Ramos (cell line): ENCODE results near the gene CD1B.
"Not testable (repeated sequence)": the region's sequence is repeated elsewhere in the genome, so short reads cannot be mapped to it uniquely, and the experiment has no call there.

ENCODE experiments used
- in situ Hi-C: fragments of 300-500 bp; cut with MboI; formaldehyde crosslinking; loops from one replicate; pipeline ENCODE4 v1.14.3; 2022; ENCODE audit warnings: low sequenced_read_pairs; ENCODE audit not compliant: unreplicated experiment

CD1B gene

DNA sequence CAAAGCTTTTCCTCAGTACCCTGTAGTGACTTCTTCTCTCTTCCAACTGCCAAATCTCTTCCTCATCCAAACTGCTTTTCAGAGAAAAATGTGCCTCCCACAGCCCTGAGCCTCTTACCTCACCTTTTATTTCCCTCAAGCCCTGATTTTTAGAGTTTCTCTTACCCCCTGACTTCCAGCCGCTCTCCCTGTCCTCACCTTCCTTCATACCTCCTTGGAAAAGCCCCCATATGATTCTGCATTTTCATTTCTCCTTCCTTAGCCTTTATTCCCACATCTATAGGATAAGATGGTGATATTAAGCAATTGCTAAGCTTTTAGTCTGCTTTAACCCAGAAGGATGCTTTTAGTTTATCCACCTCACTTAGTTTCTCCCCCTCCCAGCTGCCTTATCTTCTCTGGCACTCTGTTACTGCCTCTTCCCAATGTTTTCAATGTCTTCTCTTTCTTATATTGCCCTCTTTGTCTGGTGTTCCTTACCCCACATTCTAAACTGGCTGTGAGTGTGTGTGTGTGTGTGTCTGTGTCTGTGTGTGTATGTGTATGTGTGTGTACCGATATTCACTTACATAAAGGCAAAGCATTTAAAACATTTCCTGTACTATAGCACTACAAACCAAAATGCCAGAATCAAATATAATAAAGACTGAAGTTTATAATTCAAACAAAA lies at the start of gene CD1B:
Gene CD1B, minus strand, starts transcription at position 51 of the 670 bp plus-strand sequence. CDS start 108 bp downstream, outside the sequence.
- in situ Hi-C loops = loop anchor here (10.0 kb wide), 1 partner anchor 127 kb away; no protein-coding TSS in a partner anchor

DNA sequence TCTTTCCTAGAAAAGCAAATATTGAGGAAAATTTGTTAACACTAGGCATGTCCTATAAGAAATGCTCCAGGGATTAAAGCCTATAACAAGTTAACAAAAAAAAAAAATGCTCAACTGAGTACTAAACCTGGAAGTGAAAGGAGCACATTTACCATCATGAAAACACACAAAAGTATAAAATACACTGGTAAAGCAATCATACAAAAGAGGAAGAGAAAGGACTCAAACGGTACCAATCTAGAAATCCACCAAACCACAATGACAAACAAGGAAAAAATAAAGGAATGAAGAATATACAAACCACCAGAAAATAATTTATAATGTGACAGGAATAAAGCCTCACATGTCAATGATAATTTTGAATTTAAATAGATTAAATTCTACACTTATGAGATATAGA lies 43.5 kb upstream of the CD1B start:
- in situ Hi-C loops = no loop called here

DNA sequence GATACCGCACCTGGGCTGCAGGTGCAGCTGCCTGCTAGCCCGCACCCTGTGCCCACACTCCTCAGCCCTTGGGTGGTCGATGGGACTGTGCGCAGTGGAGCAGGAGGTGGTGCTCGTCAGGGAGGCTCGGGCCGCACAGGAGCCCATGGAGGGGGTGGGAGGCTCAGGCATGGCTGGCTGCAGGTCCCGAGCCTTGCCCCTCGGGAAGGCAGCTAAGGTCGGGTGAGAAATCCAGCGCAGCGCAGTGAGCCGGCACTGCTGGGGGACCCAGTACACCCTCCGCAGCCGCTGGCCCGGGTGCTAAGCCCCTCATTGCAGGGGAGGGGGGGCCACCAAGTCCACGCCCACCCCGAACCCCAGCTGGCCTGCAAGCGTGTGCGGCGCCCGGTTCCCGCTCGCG lies 42.8 kb upstream of the CD1B start:
- in situ Hi-C loops = not testable (repeated sequence)

DNA sequence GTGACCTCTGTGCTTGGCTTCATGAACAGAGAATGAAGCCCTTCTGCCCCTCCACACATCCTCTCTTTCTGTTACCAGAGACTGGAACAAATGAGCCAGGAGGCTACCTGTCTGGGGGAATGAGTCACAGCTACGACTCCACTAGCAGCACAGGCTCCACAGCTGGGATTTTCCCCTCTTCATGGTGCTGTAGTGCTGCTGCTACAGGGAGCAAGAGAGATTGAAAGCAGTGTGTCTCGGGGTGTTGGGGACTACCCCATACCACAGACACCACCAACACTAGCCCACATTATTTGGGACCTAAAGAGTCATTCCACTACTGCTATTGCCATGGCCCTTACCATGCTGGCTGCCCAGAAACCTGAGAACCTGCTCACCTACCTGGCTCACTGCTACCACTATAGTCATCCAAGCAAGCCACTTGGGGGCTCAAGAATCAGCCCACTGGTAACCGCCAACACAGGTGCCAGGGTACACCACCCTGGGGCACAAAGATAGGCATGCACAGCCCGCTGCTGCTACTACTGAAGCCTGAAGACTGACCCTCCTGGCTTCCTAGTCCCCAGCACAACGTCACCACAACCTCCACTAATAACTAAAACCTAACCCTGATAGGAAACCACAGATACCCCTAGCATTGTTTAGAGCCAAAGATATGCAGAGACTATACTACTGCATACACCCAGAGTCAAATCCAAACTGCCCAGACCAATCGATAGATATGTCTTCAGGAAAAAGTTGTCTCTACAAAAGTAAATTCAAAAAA lies 40.0 kb upstream of the CD1B start:
- in situ Hi-C loops = no loop called here

DNA sequence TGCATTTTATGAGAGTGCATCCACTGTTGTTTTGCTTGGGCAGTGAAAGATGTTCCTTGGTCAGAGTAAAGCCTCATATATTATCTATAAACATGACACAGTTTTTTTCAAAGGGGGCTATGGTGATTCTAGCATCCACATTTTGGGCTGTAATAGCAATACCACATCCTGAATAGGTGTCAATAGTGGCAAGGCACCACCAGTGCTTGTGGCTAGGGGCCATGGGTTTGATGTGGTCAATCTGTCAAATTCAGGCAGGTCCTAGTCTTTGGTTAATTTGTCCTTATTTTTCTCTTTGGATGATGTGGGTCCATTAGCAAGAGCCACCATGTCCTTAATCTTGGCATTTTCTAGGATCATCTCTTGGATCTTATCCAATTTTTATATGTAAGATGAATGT lies 35.5 kb upstream of the CD1B start:
- in situ Hi-C loops = no loop called here

DNA sequence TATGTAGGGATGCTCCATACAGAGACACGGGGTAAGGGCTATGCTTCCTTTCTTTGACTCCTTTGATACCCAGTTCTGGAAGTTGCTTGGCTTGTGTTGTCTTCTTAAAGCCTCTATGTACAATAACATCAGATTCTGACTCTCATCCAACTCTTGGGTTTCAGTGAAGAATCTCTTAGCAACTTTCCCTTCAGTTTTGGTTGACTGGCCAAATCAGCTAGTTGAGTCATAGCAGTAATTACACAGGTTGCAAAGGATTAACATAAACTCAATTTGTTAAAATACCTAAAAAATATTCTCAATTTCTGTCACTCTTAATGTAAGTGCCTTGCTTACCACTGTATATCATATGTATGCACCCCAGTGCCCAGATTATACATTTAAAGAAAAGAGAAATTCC lies 31.6 kb upstream of the CD1B start:
- in situ Hi-C loops = no loop called here

DNA sequence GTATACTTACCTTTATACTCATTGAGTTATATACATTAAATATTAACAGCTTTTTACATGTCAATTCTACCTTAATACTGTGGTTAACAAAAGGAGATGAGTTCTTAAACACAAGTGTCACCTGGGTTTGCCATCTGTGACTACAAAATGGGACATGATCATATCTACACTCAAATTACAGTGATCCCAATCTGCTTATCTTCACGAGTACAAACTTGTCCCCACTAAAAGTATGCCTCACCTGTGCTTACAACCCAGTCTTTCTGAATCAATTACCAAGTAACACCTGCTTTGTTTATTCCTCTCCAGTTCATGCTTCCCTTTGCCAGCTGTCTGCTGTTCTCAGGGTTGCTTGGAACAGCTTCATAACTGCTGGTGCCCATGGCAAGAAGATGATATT lies 31.2 kb upstream of the CD1B start:
- in situ Hi-C loops = no loop called here

DNA sequence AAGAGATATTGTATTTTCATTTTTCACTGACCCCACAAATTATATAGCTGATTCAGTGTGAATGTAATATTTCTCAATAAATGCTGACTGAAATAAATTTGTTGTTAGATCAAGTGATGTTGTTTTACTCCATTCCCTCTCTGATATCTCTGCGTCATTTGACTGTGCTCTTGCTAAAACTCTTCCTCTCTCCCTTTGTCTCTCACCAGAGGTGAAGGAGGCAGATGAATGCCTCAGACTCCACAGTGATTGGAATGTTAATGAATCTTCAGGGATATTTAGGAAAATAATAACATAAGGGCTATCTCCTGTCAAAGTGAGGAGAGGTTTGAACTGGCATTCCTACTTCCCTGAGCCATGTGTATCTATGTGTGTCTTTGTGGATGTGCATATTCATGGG lies 26.1 kb upstream of the CD1B start:
- in situ Hi-C loops = no loop called here

DNA sequence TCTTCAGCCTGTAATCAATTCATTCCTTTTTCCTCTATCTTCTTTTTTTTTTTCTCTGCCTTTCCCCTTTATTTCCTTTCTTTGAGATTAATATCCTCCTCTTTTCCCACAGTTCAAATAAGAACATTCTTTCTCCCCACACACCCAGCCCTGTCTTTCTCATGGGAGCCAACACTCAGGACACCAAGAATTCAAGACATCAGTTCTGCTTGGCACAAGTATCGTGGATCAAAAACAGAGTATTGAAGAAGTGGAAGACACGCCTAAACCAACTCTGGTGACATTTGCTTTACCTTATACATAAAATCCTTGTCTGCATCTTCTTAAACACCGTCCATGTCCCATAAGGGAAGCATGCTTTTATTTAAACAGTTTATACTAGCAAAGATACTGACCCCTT lies 25.3 kb upstream of the CD1B start:
- in situ Hi-C loops = no loop called here

DNA sequence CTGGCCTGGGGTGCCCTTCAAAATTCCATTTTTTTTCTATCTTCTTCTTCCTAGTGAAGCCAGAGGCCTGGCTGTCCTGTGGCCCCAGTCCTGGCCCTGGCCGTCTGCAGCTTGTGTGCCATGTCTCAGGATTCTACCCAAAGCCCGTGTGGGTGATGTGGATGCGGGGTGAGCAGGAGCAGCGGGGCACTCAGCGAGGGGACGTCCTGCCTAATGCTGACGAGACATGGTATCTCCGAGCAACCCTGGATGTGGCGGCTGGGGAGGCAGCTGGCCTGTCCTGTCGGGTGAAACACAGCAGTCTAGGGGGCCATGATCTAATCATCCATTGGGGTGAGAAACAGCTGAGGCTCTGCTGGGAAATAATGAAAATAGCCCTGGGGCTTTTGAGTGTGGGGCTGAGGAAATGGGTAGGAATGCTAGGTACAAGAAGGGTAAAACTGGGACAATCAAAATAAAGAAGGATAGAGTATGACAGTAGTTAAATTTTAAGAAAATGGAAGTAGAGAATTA lies 24.5 kb upstream of the CD1B start:
- in situ Hi-C loops = no loop called here

DNA sequence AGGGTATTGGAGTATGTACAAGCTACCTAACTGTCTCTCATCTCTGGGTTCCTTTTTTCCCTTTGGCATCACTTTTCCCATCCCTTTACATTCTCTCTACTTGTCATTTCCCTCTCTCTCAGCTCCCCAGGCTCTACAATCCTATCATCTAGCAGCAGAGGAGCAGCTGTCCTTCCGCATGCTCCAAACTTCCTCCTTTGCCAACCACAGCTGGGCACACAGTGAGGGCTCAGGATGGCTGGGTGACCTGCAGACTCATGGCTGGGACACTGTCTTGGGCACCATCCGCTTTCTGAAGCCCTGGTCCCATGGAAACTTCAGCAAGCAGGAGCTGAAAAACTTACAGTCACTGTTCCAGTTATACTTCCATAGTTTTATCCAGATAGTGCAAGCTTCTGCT lies 22.9 kb upstream of the CD1B start:
- in situ Hi-C loops = no loop called here

DNA sequence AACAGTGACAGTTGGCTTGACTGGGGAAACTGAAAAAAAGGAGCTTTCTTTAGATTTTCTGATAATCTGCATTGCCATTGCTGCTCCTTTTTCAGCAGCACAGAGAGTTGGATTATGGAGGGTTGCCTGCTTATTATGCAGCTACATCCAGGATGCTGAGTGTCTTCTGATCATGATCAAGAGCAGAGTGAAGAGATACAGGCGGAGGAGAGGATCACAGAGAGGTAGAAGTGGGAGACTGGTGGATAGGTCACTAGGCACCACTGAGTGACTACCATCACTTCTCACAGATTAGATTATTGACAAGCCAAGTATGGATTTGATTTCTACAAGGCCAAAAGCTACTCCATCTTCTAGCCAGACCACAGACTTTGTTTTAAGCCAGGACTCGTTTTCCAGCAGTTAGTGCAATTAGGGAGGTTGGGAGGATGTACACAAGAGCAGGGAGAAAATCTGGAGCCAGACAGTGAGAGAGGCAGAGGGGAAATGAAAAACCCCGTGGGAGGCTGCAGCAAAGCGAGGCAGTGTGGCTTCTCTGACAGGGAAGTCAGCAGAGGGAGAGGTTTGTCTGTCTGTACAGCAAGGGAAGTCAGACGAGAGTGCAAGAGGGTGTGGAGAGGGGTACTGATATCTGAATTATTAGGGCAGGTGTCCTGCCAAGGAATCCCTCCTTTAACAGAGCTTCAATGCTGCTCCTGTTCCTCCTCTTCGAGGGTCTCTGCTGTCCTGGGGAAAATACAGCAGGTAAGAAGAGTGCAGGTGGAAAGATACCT lies 22.2 kb upstream of the CD1B start, which contains the start of gene CD1E:
Gene CD1E, plus strand, starts transcription at position 592 of the 773 bp plus-strand sequence. Its CDS starts 95 bp downstream, at position 687.
- in situ Hi-C loops = no loop called here

DNA sequence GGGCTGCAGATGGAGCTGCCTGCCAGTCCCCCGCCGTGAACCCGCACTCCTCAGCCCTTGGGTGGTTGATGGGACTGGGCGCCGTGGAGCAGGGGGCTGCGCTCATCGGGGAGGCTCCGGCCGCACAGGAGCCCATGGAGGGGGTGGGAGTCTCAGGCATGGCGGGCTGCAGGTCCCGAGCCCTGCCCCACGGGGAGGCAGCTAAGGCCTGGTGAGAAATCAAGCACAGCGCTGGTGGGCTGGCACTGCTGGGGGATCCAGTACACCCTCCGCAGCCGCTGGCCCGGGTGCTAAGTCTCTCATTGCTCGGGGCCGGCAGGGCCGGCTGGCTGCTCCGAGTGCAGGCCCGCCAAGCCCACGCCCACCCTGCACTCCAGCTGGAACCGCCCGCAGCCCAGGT lies 17.6 kb upstream of the CD1B start:
- in situ Hi-C loops = not testable (repeated sequence)

DNA sequence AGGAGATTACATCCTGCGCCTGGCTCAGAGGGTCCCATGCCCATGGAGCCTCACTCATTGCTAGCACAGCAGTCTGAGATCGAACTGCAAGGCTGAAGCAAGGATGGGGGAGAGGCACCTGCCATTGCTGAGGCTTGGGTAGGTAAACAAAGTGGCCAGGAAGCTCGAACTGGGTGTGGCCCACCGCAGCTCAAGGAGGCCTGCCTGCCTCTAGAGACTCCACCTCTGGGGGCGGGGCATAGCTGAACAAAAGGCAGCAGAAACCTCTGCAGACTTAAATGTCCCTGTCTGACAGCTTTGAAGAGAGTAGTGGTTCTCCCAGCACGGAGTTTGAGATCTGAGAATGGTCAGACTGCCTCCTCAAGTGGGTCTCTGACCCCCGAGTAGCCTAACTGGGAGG lies 5.1 kb upstream of the CD1B start:
- in situ Hi-C loops = loop anchor here (10.0 kb wide), 1 partner anchor 132 kb away; no protein-coding TSS in a partner anchor

DNA sequence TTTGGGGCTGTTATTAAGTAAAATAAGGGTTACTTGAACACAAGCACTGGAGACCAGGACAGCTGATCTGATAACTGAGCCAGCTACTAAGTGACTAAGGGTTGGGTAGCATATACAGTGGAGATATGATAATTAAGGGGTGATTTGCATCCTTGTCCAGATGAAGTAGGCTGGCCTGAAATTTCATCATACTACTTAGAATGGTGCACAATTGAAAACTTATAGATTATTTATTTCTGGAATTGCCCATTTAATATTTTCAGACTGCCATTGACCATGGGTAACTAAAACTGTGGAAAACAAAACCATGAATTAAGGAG lies 3.8 kb upstream of the CD1B start:
- in situ Hi-C loops = loop anchor here (10.0 kb wide), 1 partner anchor 130 kb away; no protein-coding TSS in a partner anchor

DNA sequence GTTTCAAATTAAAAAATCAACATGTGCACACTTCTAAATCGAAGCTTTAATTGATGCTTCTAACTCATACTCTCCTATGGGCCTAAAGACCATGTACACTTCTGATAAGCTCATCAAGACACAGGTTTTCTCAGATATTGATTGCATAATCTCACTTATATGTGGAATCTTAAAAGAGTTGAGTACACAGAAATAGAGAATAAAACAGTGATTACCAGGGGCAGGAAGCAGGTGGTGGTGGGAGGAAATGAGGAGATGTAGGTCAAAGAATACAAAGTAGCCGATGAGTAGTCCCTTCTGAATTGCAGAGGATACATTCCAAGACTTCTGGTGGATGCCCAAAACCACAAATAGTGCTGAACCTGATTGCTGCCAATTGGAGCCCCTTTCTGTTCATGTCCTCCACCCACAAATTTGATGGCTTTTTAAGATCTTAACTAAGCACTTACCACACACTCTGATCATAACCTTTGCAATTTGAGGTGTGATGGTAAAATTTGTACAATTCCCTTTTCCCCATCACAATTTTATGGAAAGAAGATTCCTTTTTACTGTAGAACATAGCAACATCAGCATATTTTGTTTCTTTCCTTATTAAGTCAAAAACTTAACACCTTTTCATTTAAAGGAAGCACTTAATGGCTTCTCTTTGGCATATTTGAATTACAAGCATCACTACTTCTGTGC lies 3.3 kb upstream of the CD1B start:
- in situ Hi-C loops = loop anchor here (10.0 kb wide), 1 partner anchor 130 kb away; no protein-coding TSS in a partner anchor

DNA sequence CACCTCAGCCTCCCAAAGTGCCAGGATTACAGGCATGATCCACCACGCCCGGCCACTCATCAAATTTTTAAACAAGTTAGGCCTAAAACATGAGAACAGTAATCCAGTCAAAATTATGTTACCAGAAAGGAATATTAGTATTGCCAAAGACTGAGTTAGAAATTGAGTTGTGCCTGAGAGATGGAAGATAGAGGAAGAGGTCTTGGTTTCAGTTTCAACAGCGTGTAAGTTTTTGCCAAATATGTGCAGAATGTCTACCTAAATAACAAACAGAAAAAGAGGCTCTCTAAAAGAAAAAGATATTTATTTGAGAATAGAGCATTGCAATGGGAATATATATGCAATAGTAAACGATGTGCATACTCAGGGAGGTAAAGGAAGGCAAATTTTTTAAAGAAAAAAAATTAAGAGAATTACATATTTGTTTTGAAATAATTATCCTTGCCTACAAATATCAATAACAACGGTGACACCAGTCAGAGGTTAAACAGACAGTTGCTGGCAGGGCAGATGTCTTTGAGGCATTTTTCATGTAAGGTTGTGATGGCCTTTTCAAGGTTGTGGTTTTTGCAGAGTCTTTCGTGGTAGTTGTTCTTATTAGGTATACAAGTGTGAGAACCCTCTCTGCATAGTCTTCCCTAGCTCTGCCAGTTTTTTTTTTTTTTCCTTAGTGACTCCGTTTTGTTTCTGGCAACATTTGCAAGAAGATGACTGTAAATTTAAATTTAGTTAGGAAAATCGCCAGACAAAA lies 2.2 kb upstream of the CD1B start:
- in situ Hi-C loops = loop anchor here (10.0 kb wide), 1 partner anchor 129 kb away; no protein-coding TSS in a partner anchor

DNA sequence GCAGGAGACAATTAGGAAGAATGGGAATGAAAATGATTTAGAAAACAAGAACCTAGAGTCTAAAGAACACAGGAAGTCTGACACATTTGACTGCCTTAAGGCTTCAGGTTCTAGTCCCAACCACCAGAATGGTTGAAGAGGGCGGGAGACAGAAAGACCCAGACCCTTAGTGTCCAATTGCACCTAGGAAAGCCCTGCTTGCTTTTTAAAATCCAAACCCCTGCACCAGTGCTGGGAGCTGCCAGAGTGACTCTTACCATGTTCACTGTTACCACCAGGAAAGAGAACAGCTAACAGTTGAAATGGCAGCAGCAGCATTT lies 265 bp downstream of the CD1B start:
- in situ Hi-C loops = loop anchor here (10.0 kb wide), 1 partner anchor 126 kb away; no protein-coding TSS in a partner anchor

DNA sequence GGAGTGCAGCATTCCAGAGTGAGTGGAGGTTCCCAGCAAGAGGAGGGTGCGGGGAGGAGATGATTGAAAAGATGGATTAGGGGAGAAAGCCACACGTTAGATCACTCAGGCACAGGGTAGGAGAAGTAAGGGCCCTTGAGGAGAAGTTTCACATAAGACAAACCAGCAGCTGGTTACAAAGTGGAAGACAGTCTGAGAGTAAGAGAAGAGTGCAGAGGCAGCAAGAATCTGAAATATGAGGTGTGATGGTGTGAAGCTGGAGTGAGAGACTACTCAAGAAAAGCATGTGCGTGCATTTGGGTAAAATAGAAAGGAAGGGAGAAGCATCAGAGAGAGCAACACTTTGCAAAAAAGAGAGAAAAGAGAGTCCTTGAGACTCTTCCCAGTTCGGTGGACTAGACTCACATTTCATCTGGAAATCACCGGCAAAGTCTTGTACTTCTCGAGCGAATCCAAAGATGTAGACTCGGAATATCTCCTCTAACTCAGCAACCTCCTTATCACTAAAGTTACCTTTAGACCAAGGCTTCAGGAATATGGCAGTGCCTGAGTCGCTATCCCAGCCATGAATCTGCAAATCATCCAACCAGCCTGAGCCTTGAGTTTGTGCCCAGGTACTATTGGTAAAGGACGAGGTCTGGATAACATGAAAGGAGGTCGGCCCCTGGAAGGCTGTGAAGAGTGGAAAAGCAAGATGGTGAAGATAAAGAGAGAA lies 783 bp downstream of the CD1B start:
- in situ Hi-C loops = loop anchor here (10.0 kb wide), 1 partner anchor 126 kb away; no protein-coding TSS in a partner anchor
